GM18499 (cell line): Measurements from ENCODE around the gene NALCN.

Source experiments
- ATAC-seq: cut with Tn5 transposase; IDR thresholded peaks from one replicate; pipeline ENCODE4 v1.9.1; 2021; ENCODE audit warnings: moderate number of reproducible peaks; ENCODE audit not compliant: insufficient read depth, unreplicated experiment

NALCN gene

DNA sequence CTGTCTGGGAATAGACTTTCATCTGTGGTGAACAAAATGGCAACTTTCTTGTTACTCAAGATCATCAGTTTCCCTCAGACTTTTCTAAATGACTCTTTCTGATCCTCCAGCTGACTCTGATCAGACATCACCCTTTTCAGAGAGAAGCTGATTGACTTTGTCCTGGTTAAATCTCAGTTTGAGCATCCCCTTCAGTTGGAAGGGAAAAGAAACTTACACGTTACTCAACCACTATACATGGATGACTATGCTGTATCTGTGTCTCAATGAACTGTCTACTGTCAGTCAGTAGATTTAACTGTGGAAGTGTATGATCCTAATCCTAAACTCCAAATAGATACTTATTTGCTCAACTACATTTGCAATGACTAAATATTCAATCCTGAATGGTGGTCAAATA is 118.5 kb downstream of the NALCN start:
- ATAC-seq = no peak

- ATAC-seq = no peak
These were observed 123.6 kb downstream of the NALCN start for GRCh38 chr13:101292711-101293110.

DNA sequence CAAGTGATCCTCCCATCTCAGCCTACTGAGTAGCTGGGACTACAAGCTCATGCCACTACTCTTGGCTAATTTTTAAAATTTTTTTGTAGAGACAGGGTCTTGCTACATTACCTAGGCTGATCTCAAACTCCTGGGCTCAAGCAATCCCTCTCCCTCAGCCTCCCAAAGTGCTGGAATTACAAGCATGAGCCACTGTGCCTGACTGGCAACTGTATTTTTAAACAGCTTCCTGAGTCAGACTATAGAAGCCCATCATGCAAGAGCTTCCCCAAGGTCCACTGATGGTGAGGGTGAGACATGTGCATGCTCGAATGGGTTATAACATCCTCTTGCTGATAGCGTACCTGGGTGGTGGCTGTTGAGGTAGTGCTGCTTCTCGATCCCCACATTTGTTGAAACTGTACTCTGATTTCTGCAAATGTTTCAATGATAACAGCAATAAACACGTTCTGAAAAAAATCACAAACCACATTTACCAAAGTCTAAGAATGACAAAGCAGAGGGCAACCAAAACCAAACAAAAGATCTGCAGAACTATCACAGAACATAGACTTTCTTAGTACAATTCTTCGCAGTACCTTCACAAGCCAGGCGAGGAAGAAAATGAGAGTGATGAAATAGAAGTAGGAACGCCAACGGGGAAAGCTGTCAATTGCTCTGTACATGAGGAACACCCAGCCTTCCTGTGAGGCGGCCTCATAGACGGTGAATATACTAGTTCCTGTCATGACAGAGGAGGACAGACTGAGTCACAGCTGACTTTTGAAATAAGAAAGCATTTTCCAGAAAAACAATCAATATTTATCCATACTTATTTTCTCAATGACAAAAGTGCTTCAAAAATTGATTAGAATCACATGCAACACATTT is 124.4 kb downstream of the NALCN start:
- no peak for ATAC-seq

DNA sequence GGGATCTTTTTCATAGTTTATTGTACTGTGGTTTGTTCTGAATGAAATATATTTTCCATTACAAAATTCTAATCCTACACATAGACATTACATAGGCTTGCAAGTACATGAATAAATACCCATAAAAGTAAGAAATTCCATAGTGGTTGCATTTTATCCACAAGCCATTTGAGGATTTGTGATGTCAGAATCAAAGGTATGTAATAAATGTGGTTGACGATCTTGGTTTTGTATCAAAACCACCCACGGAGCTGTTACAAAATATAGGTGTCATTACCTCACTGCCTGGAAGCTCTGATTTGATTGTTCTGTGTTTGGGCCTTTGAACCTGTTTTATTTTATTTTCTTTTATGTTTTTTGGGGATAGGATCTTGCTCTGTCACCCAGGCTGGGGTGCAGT is 125.1 kb downstream of the NALCN start:
- ATAC-seq = no peak

GRCh38 chr13:101289764-101290163 is 126.5 kb downstream of the NALCN start:
- ATAC-seq = no peak

- no peak for ATAC-seq
These were observed 132.5 kb downstream of the NALCN start for GRCh38 chr13:101283782-101284181.

DNA sequence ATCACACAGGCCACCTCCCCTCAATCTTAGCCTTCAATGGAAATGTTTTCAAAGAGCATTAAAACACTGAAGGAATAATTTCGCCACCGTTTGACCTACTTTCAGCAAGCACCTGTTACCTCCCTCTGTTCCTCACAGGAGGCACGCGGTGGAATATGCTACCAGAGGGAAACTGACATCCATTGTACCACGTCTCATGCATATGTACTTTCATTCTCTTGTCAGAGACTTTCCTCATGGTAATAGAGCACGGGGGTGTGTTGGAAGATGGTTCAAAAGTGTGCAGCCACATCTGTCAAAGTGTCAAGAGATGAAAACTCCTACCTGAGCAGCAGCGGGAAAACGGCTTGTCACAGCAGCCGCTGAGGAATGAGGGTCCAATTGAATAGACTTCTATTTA is 143.4 kb downstream of the NALCN start:
- ATAC-seq = no peak

DNA sequence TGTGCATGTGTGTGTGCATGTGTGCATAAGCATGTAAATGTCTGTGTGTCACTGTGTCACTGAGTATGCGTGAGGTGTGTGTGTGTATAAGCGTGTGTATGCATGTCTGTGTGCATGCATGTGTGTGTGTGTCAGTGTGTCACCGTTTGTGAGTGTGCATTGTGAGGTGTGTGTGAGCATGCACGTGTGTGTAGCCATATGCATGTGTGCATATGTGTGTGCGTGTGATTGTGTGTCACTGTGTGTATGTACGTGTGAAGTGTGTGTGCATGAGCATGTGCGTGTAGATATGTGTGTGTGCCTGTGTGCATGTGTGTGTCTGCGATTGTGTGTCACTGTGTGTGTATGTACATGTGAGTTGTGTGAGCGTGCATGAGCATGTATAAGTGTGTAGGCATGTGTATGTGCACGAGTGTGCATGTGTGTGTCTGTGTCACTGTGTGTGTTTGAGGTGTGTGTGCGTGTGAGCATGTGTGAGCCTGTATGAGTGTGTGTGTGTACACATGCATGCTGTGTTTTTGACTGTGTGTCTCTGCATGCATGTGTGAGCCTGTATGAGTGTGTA is 144.5 kb downstream of the NALCN start:
- ATAC-seq = no peak

DNA sequence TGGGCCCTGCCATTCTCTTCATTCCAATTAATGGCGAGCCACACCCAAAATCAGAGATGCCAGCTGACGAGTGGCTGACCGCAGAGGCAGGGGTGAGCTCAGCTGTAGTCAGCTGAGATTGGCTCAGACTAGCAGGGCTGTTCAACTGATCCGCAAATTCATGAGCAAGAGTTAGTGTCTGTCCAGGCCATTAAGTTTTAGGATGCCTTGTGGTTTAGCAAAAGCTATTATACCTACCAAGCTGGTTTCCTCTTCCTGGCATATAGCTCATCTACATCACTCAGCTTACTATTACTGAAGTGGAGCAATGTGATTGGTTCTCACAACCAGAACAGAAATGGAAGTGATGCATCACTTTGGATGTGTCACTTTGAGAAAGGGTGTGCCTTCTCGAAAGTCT is 148.7 kb downstream of the NALCN start:
- ATAC-seq = no peak

DNA sequence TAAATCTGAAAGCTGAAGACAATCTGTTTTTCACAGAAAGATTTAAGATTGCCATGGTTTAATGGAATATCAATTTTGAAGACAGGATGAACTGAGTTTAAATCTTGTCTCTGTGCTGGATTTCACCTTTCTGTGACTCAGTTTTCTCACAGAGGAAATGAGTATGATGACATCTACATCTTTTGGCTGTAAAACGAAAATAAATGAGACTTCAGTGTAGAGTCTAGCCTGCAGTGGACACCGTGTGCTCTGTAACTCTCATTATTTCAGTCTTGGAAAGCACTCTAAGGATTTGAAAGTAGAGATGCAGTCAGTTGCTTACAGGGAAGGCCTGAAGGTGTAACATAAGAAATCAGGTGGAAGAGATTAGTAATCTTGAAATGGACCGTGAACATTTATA is 150.4 kb downstream of the NALCN start:
- ATAC-seq = no peak

GRCh38 chr13:101264931-101265330 is 151.4 kb downstream of the NALCN start:
- no peak for ATAC-seq

DNA sequence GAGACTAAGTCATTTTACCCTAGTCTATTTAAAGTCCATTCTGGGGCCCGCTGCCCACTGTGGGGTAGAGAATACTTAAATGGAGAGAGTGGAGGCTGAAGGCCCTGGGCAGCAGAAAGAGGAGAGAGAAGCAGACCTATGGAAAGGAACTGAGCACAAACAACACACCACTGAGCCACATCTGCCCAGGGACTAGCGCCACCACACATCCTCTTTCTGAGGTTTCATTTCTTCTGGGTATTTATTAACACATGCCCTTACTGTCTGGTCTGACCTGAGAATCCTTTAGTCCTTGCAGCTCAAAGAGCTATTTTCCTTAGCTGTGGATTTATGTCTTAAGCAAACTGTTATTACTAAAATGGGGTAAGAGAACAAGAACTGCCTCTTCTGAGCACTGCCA is 154.0 kb downstream of the NALCN start:
- ATAC-seq = no peak

DNA sequence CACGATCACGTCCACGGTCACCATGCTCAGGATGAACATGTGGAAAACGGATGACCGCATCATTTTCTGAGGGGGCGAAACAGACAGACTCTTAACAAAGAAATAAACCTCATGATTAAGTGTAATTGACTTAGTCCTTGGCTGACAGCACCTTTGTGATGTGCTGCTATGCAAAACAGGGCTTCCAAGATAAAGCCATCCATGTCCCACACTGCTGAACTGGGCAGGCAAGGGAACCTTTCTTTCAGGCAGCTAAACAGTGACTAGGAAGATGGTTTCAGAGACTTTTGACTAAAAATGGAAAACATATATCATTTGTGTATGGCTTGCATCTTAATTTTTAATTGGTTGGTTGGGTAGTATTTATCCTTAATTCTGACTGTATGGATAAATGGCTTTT is 157.8 kb downstream of the NALCN start:
- ATAC-seq = no peak

DNA sequence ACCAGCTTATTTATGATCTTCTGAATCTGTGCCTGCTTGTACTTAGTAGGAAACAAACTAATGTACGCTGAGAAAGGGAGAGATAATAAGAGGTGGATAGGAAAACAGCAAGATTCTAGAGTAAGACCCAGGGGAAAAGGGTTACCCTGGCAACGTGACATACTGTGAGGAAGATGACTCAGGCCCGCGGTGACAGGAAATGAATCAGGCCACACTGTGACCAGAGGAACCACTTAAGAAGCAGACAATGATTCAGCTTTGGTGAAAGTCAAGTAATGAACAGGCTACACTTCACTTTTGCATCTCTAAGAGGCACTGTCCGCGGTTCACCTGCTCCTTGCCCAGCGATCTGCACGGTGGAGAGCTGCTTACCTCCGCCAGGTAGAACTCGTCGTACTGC is 158.2 kb downstream of the NALCN start:
- peak; percentile 99 for ATAC-seq

DNA sequence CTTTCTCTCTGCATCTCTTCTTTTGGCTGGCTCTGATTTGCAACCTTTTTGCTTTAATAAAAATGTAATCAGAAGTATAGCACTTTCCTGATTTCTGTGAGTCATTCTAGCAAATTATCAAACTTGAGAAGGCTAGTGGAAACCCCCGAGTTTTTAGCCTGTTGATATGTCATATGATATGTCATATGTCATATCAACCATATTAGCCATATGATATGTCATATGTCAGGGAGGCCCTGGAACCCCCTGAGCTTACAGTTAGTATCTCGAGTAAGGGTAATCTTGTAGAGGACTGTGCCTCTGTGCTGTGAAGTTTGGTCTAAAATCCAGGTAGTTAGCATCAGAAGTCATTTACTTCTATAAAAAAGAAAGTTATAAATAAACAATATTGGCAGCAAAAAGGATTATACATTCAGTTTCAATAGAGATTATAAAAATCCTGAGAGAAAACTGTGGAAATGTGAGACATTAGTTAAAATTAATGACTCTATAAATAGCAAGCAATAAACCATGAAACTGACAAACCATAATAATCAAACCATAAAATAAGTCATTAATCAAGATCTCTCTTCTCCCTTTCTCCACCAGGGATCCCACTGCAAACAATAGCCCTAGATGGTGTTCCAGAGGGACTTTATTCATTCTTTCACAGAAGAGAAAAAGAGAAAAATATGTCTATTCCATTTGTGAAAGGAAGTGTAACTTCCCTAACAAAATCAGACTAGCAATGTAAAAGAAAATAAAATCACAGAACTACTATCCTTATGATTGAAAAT is 167.4 kb downstream of the NALCN start:
- no peak for ATAC-seq

DNA sequence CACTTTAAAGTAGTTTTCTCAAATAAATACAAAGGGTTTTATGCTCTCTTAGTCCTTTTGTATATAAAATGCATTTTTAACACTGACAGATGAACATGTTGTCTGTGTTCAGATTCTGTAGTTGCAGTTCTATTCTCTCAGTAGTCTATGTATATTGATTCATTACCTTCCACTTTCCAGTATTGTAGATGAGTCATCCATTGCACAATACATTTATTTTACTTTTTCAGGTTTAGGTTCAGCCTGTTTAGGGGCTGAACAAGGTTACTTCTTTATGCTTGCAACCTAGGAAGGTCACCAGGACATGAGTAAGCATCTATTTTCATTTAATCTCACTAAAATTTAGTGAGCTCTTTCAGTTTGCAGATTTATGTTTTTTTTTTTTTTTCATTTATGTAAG is 173.6 kb downstream of the NALCN start:
- ATAC-seq = no peak

GRCh38 chr13:101238555-101238954 is 177.8 kb downstream of the NALCN start:
- ATAC-seq = no peak

DNA sequence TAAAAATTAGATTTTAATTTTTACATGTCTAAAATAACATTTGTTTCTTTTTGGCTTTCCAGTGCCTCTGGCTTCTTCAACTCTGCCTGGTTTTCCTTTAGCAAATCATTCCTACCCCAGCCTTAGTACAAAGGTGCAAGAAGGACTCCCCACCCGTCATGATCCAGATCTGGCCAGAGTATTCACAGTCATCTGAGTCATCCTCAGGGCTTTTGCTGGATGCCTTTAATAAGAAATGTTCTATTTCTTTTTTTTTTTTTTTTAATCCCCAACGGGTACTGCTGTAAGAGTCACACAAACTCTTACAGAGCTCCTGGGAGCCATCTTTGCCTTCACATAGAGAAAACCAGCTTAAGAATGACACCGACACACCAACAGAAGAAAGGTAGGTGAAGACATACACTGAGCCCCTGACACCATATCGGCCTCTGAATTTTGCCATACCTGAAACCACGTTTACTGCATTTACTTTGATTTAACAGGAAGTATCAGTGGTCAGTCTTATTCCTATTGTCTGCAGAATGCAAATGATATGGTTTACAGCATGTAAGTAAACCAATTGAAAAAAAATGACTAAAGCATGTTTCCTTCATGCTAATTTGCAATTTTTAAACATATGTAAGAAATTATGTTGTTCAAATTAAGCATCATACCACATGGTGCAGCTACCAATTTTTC is 184.4 kb downstream of the NALCN start:
- ATAC-seq = no peak

DNA sequence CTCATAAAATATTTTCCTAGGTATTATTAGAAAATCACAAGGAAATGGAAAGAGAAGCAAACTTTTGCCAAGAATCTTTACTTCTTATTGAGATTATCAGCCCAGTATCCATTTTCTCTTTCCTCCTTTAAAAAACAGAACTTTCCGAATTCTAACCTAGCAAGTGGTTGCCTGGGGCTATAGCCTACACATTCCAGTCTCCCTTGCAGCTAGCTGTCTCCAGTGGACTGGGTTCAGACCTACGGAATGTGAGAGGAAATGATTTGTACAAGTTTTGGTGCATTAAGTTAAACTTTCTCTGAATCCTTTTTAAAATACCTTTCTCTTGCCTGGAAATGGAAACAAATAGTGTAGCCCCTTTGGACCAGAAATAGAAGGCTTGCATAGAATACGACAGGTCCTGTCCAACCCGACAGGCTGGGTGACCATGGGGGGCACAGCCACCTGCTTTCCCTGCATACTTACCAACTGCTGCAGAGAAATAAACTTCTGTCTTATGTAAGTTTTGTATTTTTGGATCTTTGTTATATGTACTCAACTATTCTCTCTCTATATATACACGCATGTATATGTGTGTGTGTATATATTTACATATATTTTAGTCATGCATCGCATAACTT is 185.9 kb downstream of the NALCN start:
- ATAC-seq = no peak

DNA sequence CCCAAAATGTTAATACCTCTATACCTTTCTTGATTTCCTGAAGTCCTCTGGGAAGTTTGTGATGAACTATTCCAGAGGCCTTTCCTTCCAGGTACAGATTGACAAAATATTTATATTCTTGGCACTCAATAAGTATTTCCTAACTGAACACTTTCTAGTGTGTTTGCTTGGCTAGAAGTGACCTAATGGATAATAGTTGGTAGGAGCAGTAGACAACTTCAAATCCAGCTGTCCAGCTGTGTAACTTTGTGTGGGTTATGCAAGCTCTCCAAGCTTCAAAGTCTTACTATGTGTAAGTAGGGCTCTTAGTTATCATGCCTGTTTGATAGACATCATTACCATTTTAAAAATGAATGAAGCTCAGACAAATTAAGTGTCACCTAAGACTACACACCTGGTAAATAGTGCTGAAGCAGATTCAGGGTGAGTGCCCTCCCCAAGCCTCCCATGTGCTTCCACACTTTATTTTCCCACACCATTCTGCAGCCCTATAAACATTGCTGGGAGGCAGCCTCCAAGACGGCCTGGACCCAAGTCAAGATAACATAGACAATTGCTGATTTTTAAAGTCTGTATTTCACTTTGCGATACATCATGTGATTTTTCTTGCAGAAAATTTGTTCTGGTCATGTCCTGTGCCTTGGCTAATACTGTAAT is 196.6 kb downstream of the NALCN start:
- ATAC-seq = no peak
